Measurements from ENCODE around the gene PLXDC2.

DNA sequence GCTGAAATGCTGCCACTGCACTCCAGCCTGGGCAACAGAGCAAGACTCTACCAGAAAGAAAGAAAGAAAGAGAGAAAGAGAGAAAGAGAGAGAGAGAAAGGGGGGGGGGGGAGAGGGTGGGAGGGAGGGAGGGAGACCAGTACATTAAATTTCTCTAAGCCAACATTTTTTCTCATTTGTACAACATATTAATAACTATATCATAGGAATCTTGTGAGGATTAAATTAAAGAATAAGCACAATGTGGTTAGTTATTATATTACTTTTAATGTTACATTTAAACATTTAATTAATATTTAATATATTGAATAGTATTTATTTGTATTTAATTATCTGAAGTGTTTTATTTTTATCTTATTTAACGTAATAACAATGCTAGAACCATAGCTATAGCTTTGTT lies 53.1 kb downstream of the PLXDC2 start:
- TF ChIP-seq POLR2AphosphoS5 (IDR thresholded peaks at IDR 0.05; ENCODE audit: low read depth, low read length), result no peak
- no peak for TF ChIP-seq SIN3A (IDR thresholded peaks at IDR 0.05; ENCODE audit: borderline replicate concordance, insufficient read depth, low read depth, low read length)
- TF ChIP-seq, protein P1, sequence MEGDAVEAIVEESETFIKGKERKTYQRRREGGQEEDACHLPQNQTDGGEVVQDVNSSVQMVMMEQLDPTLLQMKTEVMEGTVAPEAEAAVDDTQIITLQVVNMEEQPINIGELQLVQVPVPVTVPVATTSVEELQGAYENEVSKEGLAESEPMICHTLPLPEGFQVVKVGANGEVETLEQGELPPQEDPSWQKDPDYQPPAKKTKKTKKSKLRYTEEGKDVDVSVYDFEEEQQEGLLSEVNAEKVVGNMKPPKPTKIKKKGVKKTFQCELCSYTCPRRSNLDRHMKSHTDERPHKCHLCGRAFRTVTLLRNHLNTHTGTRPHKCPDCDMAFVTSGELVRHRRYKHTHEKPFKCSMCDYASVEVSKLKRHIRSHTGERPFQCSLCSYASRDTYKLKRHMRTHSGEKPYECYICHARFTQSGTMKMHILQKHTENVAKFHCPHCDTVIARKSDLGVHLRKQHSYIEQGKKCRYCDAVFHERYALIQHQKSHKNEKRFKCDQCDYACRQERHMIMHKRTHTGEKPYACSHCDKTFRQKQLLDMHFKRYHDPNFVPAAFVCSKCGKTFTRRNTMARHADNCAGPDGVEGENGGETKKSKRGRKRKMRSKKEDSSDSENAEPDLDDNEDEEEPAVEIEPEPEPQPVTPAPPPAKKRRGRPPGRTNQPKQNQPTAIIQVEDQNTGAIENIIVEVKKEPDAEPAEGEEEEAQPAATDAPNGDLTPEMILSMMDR (IDR thresholded peaks at IDR 0.05), result no peak
- TF ChIP-seq, protein P2, sequence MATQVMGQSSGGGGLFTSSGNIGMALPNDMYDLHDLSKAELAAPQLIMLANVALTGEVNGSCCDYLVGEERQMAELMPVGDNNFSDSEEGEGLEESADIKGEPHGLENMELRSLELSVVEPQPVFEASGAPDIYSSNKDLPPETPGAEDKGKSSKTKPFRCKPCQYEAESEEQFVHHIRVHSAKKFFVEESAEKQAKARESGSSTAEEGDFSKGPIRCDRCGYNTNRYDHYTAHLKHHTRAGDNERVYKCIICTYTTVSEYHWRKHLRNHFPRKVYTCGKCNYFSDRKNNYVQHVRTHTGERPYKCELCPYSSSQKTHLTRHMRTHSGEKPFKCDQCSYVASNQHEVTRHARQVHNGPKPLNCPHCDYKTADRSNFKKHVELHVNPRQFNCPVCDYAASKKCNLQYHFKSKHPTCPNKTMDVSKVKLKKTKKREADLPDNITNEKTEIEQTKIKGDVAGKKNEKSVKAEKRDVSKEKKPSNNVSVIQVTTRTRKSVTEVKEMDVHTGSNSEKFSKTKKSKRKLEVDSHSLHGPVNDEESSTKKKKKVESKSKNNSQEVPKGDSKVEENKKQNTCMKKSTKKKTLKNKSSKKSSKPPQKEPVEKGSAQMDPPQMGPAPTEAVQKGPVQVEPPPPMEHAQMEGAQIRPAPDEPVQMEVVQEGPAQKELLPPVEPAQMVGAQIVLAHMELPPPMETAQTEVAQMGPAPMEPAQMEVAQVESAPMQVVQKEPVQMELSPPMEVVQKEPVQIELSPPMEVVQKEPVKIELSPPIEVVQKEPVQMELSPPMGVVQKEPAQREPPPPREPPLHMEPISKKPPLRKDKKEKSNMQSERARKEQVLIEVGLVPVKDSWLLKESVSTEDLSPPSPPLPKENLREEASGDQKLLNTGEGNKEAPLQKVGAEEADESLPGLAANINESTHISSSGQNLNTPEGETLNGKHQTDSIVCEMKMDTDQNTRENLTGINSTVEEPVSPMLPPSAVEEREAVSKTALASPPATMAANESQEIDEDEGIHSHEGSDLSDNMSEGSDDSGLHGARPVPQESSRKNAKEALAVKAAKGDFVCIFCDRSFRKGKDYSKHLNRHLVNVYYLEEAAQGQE (IDR thresholded peaks at IDR 0.05; ENCODE audit: insufficient read depth in 1 of 2, low read depth in 2 of 2, low read length in 1 of 2), result no peak

All from Panc1 (cell line).